ENCODE results near the gene COPG1. TPM values are rescaled to one million over a fixed set of nuclear protein-coding genes. Genes with fewer than 3 reads are reported as not detected.

Gene COPG1
- total and polyA plus RNA-seq, 2 donors from 2014 or later = 107 to 173 TPM

GRCh38 chr3:129313665-129314385 is 64.4 kb downstream of the COPG1 start:
- peak overlapping the region in 2 of 3 donors; percentile 40 to 66 for H3K9ac ChIP-seq (ENCODE audit: low read length in 3 of 3)
- TF ChIP-seq CTCF (IDR thresholded peaks at IDR 0.05; ENCODE audit: borderline replicate concordance, extremely low read depth, insufficient read depth) = no peak
- H3K36me3 ChIP-seq (ENCODE audit: control insufficient read depth in 2 of 3, insufficient read depth in 3 of 3, low read length in 3 of 3) = no peaks in the 10 kb centered on the region
- H3K9me3 ChIP-seq (ENCODE audit: control insufficient read depth in 2 of 3, insufficient read depth in 1 of 3, low read length in 3 of 3) = no peaks in the 10 kb centered on the region
- peak overlapping the region in 1 of 2 donors; percentile 63 for H3K27ac ChIP-seq (ENCODE audit: low read depth in 2 of 2, low read length in 2 of 2)
- peaks cover 0 to 5% (median 3%) of the 10 kb centered on the region in 3 donors for H3K4me1 ChIP-seq (ENCODE audit: control insufficient read depth in 2 of 3, insufficient read depth in 2 of 3, low read depth in 1 of 3, low read length in 3 of 3)
- DNase-seq (peak in 3 of 5 donors; percentile 19 to 64 (median 39)), FAIRE-seq (no peak)
- intact Hi-C loops (cut with DNase I) = no loop called here
- no peaks in the 10 kb centered on the region for H3K27me3 ChIP-seq (ENCODE audit: control insufficient read depth, insufficient read depth, low read length)
- H3K4me3 ChIP-seq (ENCODE audit: low read length in 3 of 3) = peak overlapping the region in 2 of 3 donors; percentile 67 to 77

GRCh38 chr3:129314386-129315222 is 65.2 kb downstream of the COPG1 start:
- TF ChIP-seq CTCF (IDR thresholded peaks at IDR 0.05; ENCODE audit: borderline replicate concordance, extremely low read depth, insufficient read depth) = peak; percentile 10
- Histone ChIP-seq H3K9ac (ENCODE audit: low read length in 3 of 3) (peak overlapping the region; percentile 35 to 66 (median 40)), H3K4me1 (ENCODE audit: control insufficient read depth in 2 of 3, insufficient read depth in 2 of 3, low read depth in 1 of 3, low read length in 3 of 3) (peaks cover 0 to 5% (median 3%) of the 10 kb centered on the region in 3 donors), H3K27me3 (ENCODE audit: control insufficient read depth, insufficient read depth, low read length) (no peaks in the 10 kb centered on the region), H3K9me3 (ENCODE audit: control insufficient read depth in 2 of 3, insufficient read depth in 1 of 3, low read length in 3 of 3) (no peaks in the 10 kb centered on the region), H3K27ac (ENCODE audit: low read depth in 2 of 2, low read length in 2 of 2) (peak overlapping the region; percentile 63 to 66), H3K4me3 (ENCODE audit: low read length in 3 of 3) (peak overlapping the region; percentile 67 to 92 (median 77)), H3K36me3 (ENCODE audit: control insufficient read depth in 2 of 3, insufficient read depth in 3 of 3, low read length in 3 of 3) (no peaks in the 10 kb centered on the region)
- FAIRE-seq (no peak), DNase-seq (peak; percentile 92 to 97 (median 95))
- intact Hi-C loops (cut with DNase I) = no loop called here

- peak overlapping the region; percentile 63 to 81 (median 77) for H3K9ac ChIP-seq (ENCODE audit: low read length in 3 of 3)
- no peaks in the 10 kb centered on the region for H3K36me3 ChIP-seq (ENCODE audit: control insufficient read depth in 2 of 3, insufficient read depth in 3 of 3, low read length in 3 of 3)
- no peak for FAIRE-seq
- H3K9me3 ChIP-seq (ENCODE audit: control insufficient read depth in 2 of 3, insufficient read depth in 1 of 3, low read length in 3 of 3) = no peaks in the 10 kb centered on the region
- peaks cover 0 to 5% (median 3%) of the 10 kb centered on the region in 3 donors for H3K4me1 ChIP-seq (ENCODE audit: control insufficient read depth in 2 of 3, insufficient read depth in 2 of 3, low read depth in 1 of 3, low read length in 3 of 3)
- peak overlapping the region; percentile 63 to 66 for H3K27ac ChIP-seq (ENCODE audit: low read depth in 2 of 2, low read length in 2 of 2)
- H3K4me3 ChIP-seq (ENCODE audit: low read length in 3 of 3) = peak overlapping the region; percentile 77 to 92 (median 89)
- no peak for TF ChIP-seq CTCF (IDR thresholded peaks at IDR 0.05; ENCODE audit: borderline replicate concordance, extremely low read depth, insufficient read depth)
- no peaks in the 10 kb centered on the region for H3K27me3 ChIP-seq (ENCODE audit: control insufficient read depth, insufficient read depth, low read length)
- intact Hi-C loops (cut with DNase I) = no loop called here
- DNase-seq = peak in 4 of 5 donors; percentile 28 to 87 (median 61)
These were observed 66.0 kb downstream of the COPG1 start for GRCh38 chr3:129315223-129315997.
